Vagina (tissue), 2 donors: Measurements from ENCODE around the gene STKLD1.

Experiments used
- POLR2A ChIP-seq, 2 donors: fragments of 450-650 bp; IDR thresholded peaks; one replicate each; pipeline ENCODE4 v1.6.1; 2017; ENCODE audit warnings: antibody characterized with exemption in 2 of 2, mild to moderate bottlenecking in 2 of 2, moderate library complexity in 2 of 2
- POLR2AphosphoS5 ChIP-seq, 2 donors: sonication (generic); formaldehyde crosslinking; IDR thresholded peaks; one replicate each; pipeline ENCODE4 v1.9.0; 2017; ENCODE audit warnings: antibody characterized with exemption in 2 of 2, mild to moderate bottlenecking in 2 of 2, low read depth in 1 of 2; ENCODE audit not compliant: insufficient read depth in 1 of 2
- TF ChIP-seq, protein P1 (sequence below), 3 experiments: fragments of 450-650 bp in 2 of 3; fragments of 200-600 bp in 1 of 3; sonication (generic) in 1 of 3; IDR thresholded peaks; one replicate each; pipeline ENCODE4 v1.5.1; 2017 to 2019; ENCODE audit warnings: antibody characterized with exemption in 3 of 3, mild to moderate bottlenecking in 2 of 3, moderate library complexity in 2 of 3

DNA sequence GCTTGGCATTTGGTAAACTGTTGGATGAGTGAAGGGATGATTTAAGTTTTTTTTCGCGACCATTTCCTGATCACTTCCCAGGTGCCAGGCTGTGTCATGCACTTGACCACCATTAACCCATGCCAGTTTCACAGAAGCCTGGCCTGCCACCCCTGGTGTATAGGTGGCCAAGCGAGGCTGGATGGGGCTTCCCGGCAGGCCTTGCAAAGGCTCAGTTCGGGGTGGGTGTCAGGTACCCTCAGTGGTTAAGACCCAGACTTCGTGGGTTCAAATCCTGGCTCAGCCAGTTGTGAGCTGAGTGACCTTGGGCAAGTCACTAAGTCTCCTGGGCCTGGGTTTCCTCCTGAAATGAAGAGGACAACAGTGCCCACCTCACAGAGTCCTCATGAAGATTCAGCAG lies 30.6 kb upstream of the STKLD1 start:
- TF ChIP-seq, protein P1, sequence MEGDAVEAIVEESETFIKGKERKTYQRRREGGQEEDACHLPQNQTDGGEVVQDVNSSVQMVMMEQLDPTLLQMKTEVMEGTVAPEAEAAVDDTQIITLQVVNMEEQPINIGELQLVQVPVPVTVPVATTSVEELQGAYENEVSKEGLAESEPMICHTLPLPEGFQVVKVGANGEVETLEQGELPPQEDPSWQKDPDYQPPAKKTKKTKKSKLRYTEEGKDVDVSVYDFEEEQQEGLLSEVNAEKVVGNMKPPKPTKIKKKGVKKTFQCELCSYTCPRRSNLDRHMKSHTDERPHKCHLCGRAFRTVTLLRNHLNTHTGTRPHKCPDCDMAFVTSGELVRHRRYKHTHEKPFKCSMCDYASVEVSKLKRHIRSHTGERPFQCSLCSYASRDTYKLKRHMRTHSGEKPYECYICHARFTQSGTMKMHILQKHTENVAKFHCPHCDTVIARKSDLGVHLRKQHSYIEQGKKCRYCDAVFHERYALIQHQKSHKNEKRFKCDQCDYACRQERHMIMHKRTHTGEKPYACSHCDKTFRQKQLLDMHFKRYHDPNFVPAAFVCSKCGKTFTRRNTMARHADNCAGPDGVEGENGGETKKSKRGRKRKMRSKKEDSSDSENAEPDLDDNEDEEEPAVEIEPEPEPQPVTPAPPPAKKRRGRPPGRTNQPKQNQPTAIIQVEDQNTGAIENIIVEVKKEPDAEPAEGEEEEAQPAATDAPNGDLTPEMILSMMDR (IDR thresholded peaks at IDR 0.05), result no peak
- TF ChIP-seq POLR2A (IDR thresholded peaks at IDR 0.05) (no peak), POLR2AphosphoS5 (IDR thresholded peaks at IDR 0.05; ENCODE audit: insufficient read depth in 1 of 2, low read depth in 1 of 2) (no peak)
